GM13977 (cell line): ENCODE results near the gene RAP1GAP.

ENCODE experiments used
- DNase-seq: peaks from one replicate; pipeline ENCODE4 v3.0.0; 2012; ENCODE audit warnings: low spot score
- in situ Hi-C: fragments of 300-500 bp; cut with MboI; formaldehyde crosslinking; loops from one replicate; pipeline ENCODE4 v1.12.0; 2022; ENCODE audit warnings: low sequenced_read_pairs, low pct_unique_long_range_greater_than_20kb, mixed read lengths, inconsistent platforms; ENCODE audit not compliant: unreplicated experiment
- TF ChIP-seq, protein P1 (sequence below): IDR thresholded peaks from 2 replicates; pipeline ENCODE4 v1.5.1; 2012; ENCODE audit warnings: mild to moderate bottlenecking, control low read depth; ENCODE audit not compliant: insufficient read depth; ENCODE audit errors: extremely low read depth, missing control alignments

The RAP1GAP gene

DNA sequence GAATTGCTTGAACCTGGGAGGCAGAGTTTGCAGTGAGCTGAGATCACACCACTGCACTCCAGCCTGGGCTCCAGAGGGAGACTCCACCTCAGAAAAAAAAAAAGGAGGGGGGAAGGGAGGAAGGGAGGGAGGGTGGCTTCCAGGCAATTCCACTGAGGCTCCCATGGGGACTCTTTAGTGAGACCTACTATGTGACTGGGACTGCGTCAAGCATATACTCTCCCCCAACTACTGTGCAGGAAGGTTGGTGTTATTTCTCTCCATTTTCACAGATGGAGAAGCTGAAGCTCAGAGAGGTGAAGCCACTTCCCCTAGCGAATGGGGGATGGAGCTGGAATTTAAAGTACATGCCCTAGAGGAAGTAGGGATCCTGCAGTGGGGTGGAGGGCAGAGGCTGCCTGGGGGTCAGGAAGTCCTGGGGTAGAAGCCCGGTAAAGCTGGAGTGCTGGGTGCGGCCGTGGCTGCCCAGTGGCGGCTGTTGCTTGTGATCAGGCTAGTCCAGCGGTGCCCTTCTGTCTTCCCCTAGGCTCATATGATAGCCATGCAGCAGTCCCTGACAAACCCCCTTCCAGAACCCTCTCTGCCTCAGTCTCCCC is 40.3 kb downstream of the RAP1GAP start:
- no peak for DNase-seq
- TF ChIP-seq, protein P1, sequence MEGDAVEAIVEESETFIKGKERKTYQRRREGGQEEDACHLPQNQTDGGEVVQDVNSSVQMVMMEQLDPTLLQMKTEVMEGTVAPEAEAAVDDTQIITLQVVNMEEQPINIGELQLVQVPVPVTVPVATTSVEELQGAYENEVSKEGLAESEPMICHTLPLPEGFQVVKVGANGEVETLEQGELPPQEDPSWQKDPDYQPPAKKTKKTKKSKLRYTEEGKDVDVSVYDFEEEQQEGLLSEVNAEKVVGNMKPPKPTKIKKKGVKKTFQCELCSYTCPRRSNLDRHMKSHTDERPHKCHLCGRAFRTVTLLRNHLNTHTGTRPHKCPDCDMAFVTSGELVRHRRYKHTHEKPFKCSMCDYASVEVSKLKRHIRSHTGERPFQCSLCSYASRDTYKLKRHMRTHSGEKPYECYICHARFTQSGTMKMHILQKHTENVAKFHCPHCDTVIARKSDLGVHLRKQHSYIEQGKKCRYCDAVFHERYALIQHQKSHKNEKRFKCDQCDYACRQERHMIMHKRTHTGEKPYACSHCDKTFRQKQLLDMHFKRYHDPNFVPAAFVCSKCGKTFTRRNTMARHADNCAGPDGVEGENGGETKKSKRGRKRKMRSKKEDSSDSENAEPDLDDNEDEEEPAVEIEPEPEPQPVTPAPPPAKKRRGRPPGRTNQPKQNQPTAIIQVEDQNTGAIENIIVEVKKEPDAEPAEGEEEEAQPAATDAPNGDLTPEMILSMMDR = no peak
- in situ Hi-C loops = no loop called here

DNA sequence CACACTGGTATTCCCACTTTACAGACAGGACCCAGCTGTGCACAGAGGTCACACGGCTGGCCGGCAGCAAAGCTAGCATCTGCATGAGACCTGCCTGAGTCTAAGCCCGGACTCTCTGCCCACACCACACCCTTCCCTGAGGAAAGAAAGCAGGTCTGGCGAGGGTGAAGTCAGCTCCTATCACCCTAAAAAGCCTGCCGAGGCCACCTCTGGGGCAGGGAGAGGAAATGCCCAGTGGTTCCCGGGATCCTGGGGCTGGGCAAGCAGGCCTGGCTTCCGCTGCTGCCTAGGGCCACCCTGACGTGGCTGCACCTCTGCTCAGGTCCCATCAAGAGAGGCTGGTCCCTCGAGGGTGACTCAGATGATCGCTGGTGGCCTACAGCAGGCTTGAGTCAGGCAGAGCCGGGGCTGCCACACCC is 42.2 kb downstream of the RAP1GAP start:
- TF ChIP-seq, protein P1 = no peak
- no peak for DNase-seq
- in situ Hi-C loops = no loop called here

DNA sequence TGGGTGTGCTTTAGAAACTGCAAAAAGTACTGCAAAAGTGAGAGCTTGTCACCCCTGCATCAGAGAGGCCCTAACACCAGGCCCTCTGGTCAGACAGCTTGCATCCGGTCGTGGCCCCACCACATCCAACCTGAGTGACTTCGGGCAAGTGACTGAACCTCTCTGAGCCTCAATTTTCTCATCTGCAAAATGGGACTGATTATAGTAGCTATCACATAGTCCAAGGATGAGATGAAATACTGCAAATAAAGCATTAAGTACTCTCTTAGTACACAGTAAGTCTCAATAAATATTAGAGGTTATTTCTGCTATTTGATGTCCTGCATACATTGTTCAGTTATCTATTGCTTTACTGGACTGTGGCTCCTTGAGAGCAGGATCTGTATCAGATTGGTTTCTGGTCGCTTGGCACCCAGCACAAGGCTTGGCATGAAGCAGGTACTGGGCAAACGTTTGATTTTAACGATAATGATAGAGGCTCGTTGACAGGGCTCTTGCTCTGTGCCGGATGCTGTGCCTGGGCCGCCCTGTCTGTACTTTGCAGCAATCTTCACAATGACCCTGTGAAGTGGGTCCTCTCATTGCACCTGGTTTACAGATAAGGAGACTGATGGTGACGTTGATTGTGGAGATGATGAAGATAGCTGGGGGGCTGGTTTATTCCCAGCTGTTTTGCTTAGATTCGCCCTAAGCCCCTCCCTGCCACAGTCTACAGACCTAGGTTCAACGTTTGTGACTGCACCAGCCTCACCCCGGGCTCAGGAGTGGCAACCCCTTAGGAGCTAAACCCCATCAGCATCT is 43.6 kb downstream of the RAP1GAP start:
- DNase-seq = no peak
- TF ChIP-seq, protein P1 = no peak
- in situ Hi-C loops = no loop called here

DNA sequence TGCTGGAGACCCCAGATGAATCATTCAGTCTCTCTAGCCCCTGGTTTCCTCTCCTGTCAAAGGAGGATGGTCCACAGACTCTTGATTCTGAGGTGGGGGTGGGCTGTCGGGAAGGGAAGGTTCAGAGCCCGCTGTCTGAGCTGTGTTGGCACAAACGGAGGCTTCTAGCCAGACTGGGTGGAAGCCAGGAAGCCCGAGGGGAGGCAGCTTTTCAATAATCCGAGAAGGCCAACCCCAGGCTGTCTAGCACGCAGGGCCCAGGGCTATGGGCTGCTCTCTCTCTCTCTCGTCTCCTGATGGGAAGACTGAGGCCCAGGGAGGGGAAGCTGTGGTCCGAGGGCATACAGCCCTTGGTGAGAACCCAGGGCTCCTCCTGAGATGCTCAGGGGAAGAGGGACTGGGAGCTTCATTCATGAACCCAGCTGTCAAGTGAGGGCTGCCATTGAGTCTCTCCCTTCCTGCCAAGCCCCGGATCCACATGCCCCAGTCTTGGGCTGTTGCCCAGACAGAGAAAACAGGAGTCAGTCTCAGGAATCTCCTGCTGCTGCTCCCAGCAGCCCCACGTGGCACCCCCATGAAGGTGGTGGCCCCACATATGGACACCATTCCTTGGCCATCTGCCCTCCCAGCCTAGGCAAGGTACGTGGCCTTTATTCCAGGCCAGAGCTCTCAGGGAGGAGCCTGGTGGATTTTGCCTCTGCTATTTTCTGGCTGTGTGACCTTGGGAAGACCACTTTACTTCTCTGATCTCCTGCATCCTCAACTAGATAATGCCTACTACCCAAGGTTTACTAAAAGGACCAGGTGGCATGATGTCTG is 44.4 kb downstream of the RAP1GAP start:
- in situ Hi-C loops = no loop called here
- no peak for DNase-seq
- TF ChIP-seq, protein P1 = no peak

DNA sequence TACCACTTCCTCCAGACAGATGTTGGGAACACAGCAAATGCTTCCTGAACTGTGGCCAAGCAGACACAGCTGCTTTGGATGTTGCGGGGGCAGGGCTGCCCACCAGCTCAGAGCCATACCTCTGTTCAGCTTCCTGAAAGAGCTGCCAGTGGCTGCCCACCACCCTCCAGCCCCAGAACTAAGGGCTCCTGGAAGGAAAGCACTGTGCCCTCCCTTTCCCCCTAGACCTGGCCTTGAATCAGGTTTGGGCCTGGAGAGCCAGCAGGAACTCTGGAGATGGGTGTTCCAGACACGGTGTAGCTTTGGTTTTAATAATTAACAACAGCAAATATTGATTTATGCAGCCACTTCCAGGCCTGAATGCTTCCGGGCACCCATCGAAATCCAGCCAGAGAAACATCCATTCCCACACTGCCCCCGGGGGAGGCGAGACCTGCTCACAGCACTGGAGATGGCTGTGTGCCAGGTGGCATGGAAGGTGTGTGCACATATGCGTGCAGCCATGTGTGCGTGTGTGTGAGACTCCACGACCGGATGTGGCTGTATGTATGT is 45.7 kb downstream of the RAP1GAP start:
- no peak for DNase-seq
- in situ Hi-C loops = no loop called here
- TF ChIP-seq, protein P1 = no peak

DNA sequence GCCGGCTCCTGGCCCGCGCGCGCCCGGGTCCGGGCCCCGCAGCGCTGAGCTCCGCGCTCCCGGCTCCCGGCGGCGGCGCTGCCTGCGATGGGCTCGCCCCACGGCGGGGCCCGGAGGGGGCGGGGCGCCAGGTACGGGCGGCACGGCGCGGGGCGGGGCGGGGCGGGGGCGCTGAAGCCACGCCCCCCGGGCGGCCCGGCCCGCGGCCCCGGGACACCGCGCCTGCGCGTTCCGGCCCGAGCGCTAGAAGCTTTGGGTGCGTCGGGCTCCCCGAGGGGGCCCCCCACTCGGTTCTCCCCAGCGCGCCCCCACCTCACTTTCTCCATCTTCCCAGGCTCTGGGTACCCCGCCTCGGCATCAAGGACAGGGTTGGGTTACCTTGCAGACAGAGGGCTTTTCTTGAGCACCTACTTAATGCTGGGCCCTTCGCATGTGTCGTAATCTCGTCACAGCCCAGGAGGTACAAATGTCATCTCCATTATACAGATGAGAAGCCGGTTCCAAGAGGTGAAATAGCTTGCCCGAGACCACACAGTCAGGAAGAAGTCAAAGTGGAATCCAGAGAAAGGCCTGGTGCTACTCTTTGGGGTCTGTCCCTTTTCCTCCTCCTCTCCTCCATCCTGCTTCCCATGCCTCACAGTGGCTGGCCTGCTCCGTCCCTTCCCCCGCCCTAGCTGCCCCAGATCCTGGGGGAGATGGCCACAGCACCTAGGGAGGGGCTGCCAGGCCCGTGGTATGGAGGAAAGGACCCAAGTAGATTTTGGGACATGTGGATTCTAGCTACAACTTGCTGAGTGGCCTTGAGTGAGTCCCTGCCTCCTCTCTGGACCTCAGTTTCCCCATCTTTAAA is 46.5 kb downstream of the RAP1GAP start:
- in situ Hi-C loops = no loop called here
- TF ChIP-seq, protein P1 = no peak
- peak; percentile 84 for DNase-seq
